H1 (cell line): ENCODE measurements around the gene ARHGAP15. TPM values are rescaled to one million over a fixed set of nuclear protein-coding genes. Genes with fewer than 3 reads are reported as not detected.
A peak's percentile ranks its signal among the peaks of the same experiment; 100 is the strongest.

Source experiments
- CTCF ChIA-PET: fragments of 300-600 bp; sonication (Branson Sonifier 250); formaldehyde crosslinking; loops from one replicate; lab custom pipeline; 2021; ENCODE audit not compliant: partially characterized antibody; lab: Charles Lee
- POLR2A ChIA-PET: fragments of 300-600 bp; sonication (Branson Sonifier 250); formaldehyde crosslinking; loops from one replicate; lab custom pipeline; 2021; ENCODE audit warnings: inconsistent platforms; ENCODE audit not compliant: partially characterized antibody; lab: Charles Lee
- DNase-seq, 2 experiments: peaks; one replicate each; pipeline versions ENCODE4 v3.0.0 to v3.0.0-alpha.2; 2010 to 2022; ENCODE audit warnings: low spot score in 2 of 2, low read depth in 1 of 2, mixed read lengths in 1 of 2
- FAIRE-seq: peaks from 2 replicates; lab custom pipeline; 2011; peaks lifted over from hg19 to GRCh38; lab: Jason Lieb, UNC
- H2AFZ ChIP-seq: 2 replicates; pipeline ENCODE4 v1.8.1; 2012; ENCODE audit warnings: low read length, inconsistent platforms
- H2AK5ac ChIP-seq: 2 replicates; pipeline ENCODE4 v1.6.1; 2013; ENCODE audit warnings: low read depth, low read length
- H2BK120ac ChIP-seq: replicated peaks from 2 replicates; pipeline ENCODE3; 2013; ENCODE audit warnings: low read depth, low read length, inconsistent platforms
- H2BK12ac ChIP-seq: 2 replicates; pipeline ENCODE4 v1.6.1; 2013; ENCODE audit warnings: low read depth, low read length
- H2BK15ac ChIP-seq: 2 replicates; pipeline ENCODE4 v1.6.1; 2013; ENCODE audit warnings: low read length
- H2BK20ac ChIP-seq: 2 replicates; pipeline ENCODE4 v1.6.1; 2013; ENCODE audit warnings: low read length
- H2BK5ac ChIP-seq: 2 replicates; pipeline ENCODE4 v1.6.1; 2013; ENCODE audit warnings: low read depth, low read length
- H3K14ac ChIP-seq: 2 replicates; pipeline ENCODE4 v1.6.1; 2013; ENCODE audit warnings: inconsistent platforms; ENCODE audit not compliant: insufficient read length
- H3K18ac ChIP-seq: 2 replicates; pipeline ENCODE4 v1.6.1; 2013; ENCODE audit warnings: low read length; ENCODE audit errors: extremely low read depth
- H3K23ac ChIP-seq: 2 replicates; pipeline ENCODE4 v1.6.1; 2013; ENCODE audit warnings: inconsistent platforms; ENCODE audit not compliant: insufficient read length
- H3K23me2 ChIP-seq: 2 replicates; pipeline ENCODE4 v1.6.1; 2013; ENCODE audit warnings: low read depth, low read length
- H3K27ac ChIP-seq: 2 replicates; pipeline ENCODE4 v1.6.1; 2011; ENCODE audit warnings: low read depth, low read length, inconsistent platforms
- H3K27me3 ChIP-seq, 4 experiments: replicated peaks in 1 of 4; 1 replicate in 1 of 4; 2 replicates in 3 of 4; pipeline versions ENCODE4 v1.6.1 to v1.8.1; 2011 to 2013; ENCODE audit warnings: low read length in 3 of 4, mild to moderate bottlenecking in 3 of 4, inconsistent platforms in 2 of 4, mixed read lengths in 2 of 4, moderate library complexity in 1 of 4; ENCODE audit not compliant: control insufficient read depth in 3 of 4, insufficient read depth in 3 of 4; ENCODE audit errors: extremely low read depth in 1 of 4
- H3K36me3 ChIP-seq, 4 experiments: 2 replicates each; pipeline versions ENCODE4 v1.6.1 to v1.8.1; 2011 to 2013; ENCODE audit warnings: mild to moderate bottlenecking in 4 of 4, low read length in 3 of 4, moderate library complexity in 2 of 4, control low read depth in 1 of 4, inconsistent platforms in 1 of 4; ENCODE audit not compliant: insufficient read depth in 4 of 4, control insufficient read depth in 2 of 4
- H3K4ac ChIP-seq: replicated peaks from 2 replicates; pipeline ENCODE3; 2013; ENCODE audit warnings: low read length, low read depth, mixed read lengths, inconsistent platforms; ENCODE audit not compliant: insufficient read length
- H3K4me1 ChIP-seq, 4 experiments: replicated peaks in 1 of 4; 1 replicate in 1 of 4; 2 replicates in 3 of 4; pipeline versions ENCODE4 v1.6.1 to v1.8.1; 2011 to 2013; ENCODE audit warnings: low read length in 3 of 4, inconsistent platforms in 2 of 4, mixed read lengths in 1 of 4; ENCODE audit not compliant: insufficient read depth in 4 of 4, control insufficient read depth in 3 of 4
- H3K4me2 ChIP-seq, 2 experiments: 2 replicates each; pipeline versions ENCODE4 v1.6.1 to v1.8.1; 2011 to 2013; ENCODE audit warnings: low read depth in 2 of 2, low read length in 2 of 2, control low read depth in 1 of 2, inconsistent platforms in 1 of 2, mild to moderate bottlenecking in 1 of 2; ENCODE audit not compliant: insufficient read depth in 1 of 2
- H3K4me3 ChIP-seq, 4 experiments: fragments of 200-600, 300-600 bp in 1 of 4; sonication (generic), shearing (Covaris generic), sonication (Bioruptor Twin) in 1 of 4; 2 replicates each; pipeline versions ENCODE4 v1.5.1 to v1.8.1; 2011 to 2016; ENCODE audit warnings: low read length in 4 of 4, low read depth in 3 of 4, control low read depth in 2 of 4, inconsistent platforms in 2 of 4, mild to moderate bottlenecking in 2 of 4, mixed read lengths in 1 of 4, moderate library complexity in 1 of 4; ENCODE audit not compliant: insufficient read depth in 2 of 4; ENCODE audit errors: extremely low read depth in 1 of 4
- H3K56ac ChIP-seq: replicated peaks from 2 replicates; pipeline ENCODE3; 2013; ENCODE audit warnings: low read depth, mild to moderate bottlenecking, mixed read lengths, low read length, inconsistent platforms; ENCODE audit not compliant: insufficient read length
- H3K79me1 ChIP-seq: 2 replicates; pipeline ENCODE4 v1.6.1; 2013; ENCODE audit warnings: low read depth, low read length, control low read depth
- H3K79me2 ChIP-seq, 2 experiments: 2 replicates each; pipeline versions ENCODE4 v1.6.1 to v1.8.1; 2012 to 2013; ENCODE audit warnings: low read length in 2 of 2, mild to moderate bottlenecking in 2 of 2, inconsistent platforms in 1 of 2; ENCODE audit not compliant: insufficient read depth in 2 of 2, control insufficient read depth in 1 of 2
- H3K9ac ChIP-seq, 4 experiments: replicated peaks in 1 of 4; 1 replicate in 1 of 4; 2 replicates in 3 of 4; pipeline versions ENCODE4 v1.6.1 to v1.8.1; 2011 to 2013; ENCODE audit warnings: low read depth in 3 of 4, low read length in 3 of 4, control low read depth in 2 of 4, mild to moderate bottlenecking in 2 of 4, moderate library complexity in 2 of 4, inconsistent platforms in 1 of 4; ENCODE audit errors: extremely low read depth in 1 of 4
- H3K9me3 ChIP-seq, 2 experiments: 2 replicates each; pipeline versions ENCODE4 v1.6.1 to v1.8.1; 2012 to 2013; ENCODE audit warnings: mild to moderate bottlenecking in 2 of 2, moderate library complexity in 2 of 2, control low read depth in 1 of 2, inconsistent platforms in 1 of 2, low read depth in 1 of 2, low read length in 1 of 2, mixed read lengths in 1 of 2; ENCODE audit not compliant: insufficient read depth in 2 of 2
- H4K20me1 ChIP-seq, 2 experiments: replicated peaks in 1 of 2; 2 replicates each; pipeline versions ENCODE3 to v1.8.1; 2011 to 2013; ENCODE audit warnings: inconsistent platforms in 2 of 2, low read length in 2 of 2, mild to moderate bottlenecking in 1 of 2; ENCODE audit not compliant: insufficient read depth in 2 of 2, control insufficient read depth in 1 of 2
- H4K5ac ChIP-seq: 2 replicates; pipeline ENCODE4 v1.6.1; 2013; ENCODE audit warnings: low read length, low read depth, mixed read lengths, inconsistent platforms; ENCODE audit not compliant: insufficient read length
- H4K8ac ChIP-seq: 2 replicates; pipeline ENCODE4 v1.8.0; 2013; ENCODE audit warnings: mild to moderate bottlenecking, moderate library complexity, low read length, inconsistent platforms; ENCODE audit not compliant: insufficient read depth; ENCODE audit errors: extremely low read depth
- H4K91ac ChIP-seq: replicated peaks from 2 replicates; pipeline ENCODE3; 2013; ENCODE audit warnings: low read length, mixed read lengths, inconsistent platforms; ENCODE audit not compliant: insufficient read length
- ATF2 ChIP-seq: IDR thresholded peaks from 2 replicates; pipeline ENCODE4 v1.6.1; 2012; ENCODE audit warnings: low read length, inconsistent platforms
- CREB1 ChIP-seq: IDR thresholded peaks from 2 replicates; pipeline ENCODE4 v1.6.1; 2012; ENCODE audit warnings: inconsistent platforms
- CTCF ChIP-seq, 3 experiments: IDR thresholded peaks; 1 replicate in 2 of 3; 2 replicates in 1 of 3; pipeline versions ENCODE4 v1.5.1 to v1.6.1; 2011; ENCODE audit warnings: low read length in 3 of 3, mild to moderate bottlenecking in 3 of 3, inconsistent platforms in 2 of 3, low read depth in 1 of 3, moderate library complexity in 1 of 3; ENCODE audit not compliant: insufficient read depth in 1 of 3; ENCODE audit errors: control extremely low read depth in 1 of 3
- FOSL1 ChIP-seq: IDR thresholded peaks from 2 replicates; pipeline ENCODE4 v1.6.1; 2011; ENCODE audit warnings: mild to moderate bottlenecking, low read depth, low read length, moderate library complexity; ENCODE audit not compliant: insufficient read depth
- KDM4A ChIP-seq: IDR thresholded peaks from one replicate; pipeline ENCODE4 v1.7.1; 2012; ENCODE audit warnings: low read depth, mild to moderate bottlenecking, moderate library complexity, low read length, inconsistent platforms; ENCODE audit not compliant: severe bottlenecking
- MAX ChIP-seq: IDR thresholded peaks from 2 replicates; pipeline ENCODE4 v1.6.1; 2012; ENCODE audit warnings: inconsistent platforms
- RNF2 ChIP-seq: fragments of 200-900, 300-1000 bp; sonication (generic); IDR thresholded peaks from 2 replicates; pipeline ENCODE4 v1.7.1; 2016; ENCODE audit warnings: borderline replicate concordance, low read depth, mild to moderate bottlenecking, antibody characterized with exemption, low read length; ENCODE audit not compliant: poor library complexity, severe bottlenecking; ENCODE audit errors: missing control alignments
- SP1 ChIP-seq: IDR thresholded peaks from 2 replicates; pipeline ENCODE4 v1.6.1; 2011; ENCODE audit warnings: low read depth, low read length
- ZNF274 ChIP-seq: IDR thresholded peaks from 2 replicates; pipeline ENCODE4 v1.7.0; 2012; ENCODE audit warnings: low read length, borderline replicate concordance; ENCODE audit errors: extremely low read depth
- WGBS, 2 experiments: shearing (Covaris generic) in 1 of 2; methylation state at CpG; one replicate each; pipeline versions ENCODE4 v1.1.6 to v1.1.7; 2013 to 2015; ENCODE audit warnings: low lambda C conversion rate in 2 of 2, mixed read lengths in 2 of 2, inconsistent platforms in 1 of 2, low coverage in 1 of 2, missing lambda C conversion rate in 1 of 2; ENCODE audit not compliant: insufficient replicate concordance in 2 of 2, insufficient coverage in 1 of 2, insufficient read length in 1 of 2; ENCODE audit errors: extremely low coverage in 1 of 2, missing lambda C conversion rate in 1 of 2; 5-methylcytosine and 5-hydroxymethylcytosine counted together
- polyA plus RNA-seq, 7 experiments: library from polyadenylated mRNA; depleted of rRNA in 3 of 7; stranded (reverse) in 5 of 7; unstranded in 2 of 7; fragments of >200 nt in 5 of 7; fragments of 200-250 nt in 2 of 7; gene quantifications; 1 replicate in 5 of 7; 2 replicates in 1 of 7; 4 replicates in 1 of 7; pipeline versions ENCODE4 v1.2.1 to v1.2.3, GENCODE V29; 2011 to 2013; ENCODE audit warnings: missing spikeins in 2 of 7, mixed read lengths in 2 of 7
- total RNA-seq: library from RNA; stranded (reverse); fragmentation: NEBNext Ultra II Directional; extraction: Animal tissue kit (Norgen Biotek cat#: 25700); gene quantifications from 2 replicates; pipeline ENCODE4 v1.2.1, GENCODE V29; 2021

Gene ARHGAP15
- total and polyA plus RNA-seq, 2 of the 8 experiments (the other 6 are each of a cell fraction or from before 2014, with no cell fraction given) = not detected

- Histone ChIP-seq H3K18ac (no peak overlapping the region), H2BK120ac (no peak overlapping the region), H4K5ac (no peak overlapping the region), H4K20me1 (no peaks in the 10 kb centered on the region), H3K79me1 (no peaks in the 10 kb centered on the region), H3K4me1 (peaks cover 0 to 6% (median 4%) of the 10 kb centered on the region in 4 experiments; a peak in 4 of 7 replicates), H2BK20ac (no peak overlapping the region), H3K4ac (no peak overlapping the region), H3K9me3 (no peaks in the 10 kb centered on the region), H3K79me2 (no peaks in the 10 kb centered on the region), H3K23me2 (no peaks in the 10 kb centered on the region), H3K56ac (no peak overlapping the region), H3K9ac (no peak overlapping the region), H3K4me2 (no peak overlapping the region), H4K91ac (no peak overlapping the region), H4K8ac (no peak overlapping the region), H3K36me3 (no peaks in the 10 kb centered on the region), H3K27me3 (no peaks in the 10 kb centered on the region), H2AFZ (0 out of 2 replicates have a peak overlapping the region, but pooled peaks have one; percentile 12), H3K4me3 (no peak overlapping the region), H2BK12ac (no peak overlapping the region), H3K27ac (no peak overlapping the region), H2BK5ac (no peak overlapping the region), H3K23ac (no peak overlapping the region), H2AK5ac (no peak overlapping the region), H2BK15ac (no peak overlapping the region), H3K14ac (no peak overlapping the region)
- CTCF ChIA-PET = interaction anchor here (1.0 to 3.8 kb wide), 7 partner anchors 11 to 287 kb away, joined by 3 to 22 read pairs (median 5); no protein-coding TSS in a partner anchor
- 78% methylated on average over 5 of the region's 5 CpGs; no CpG with 5 or more reads in 1 of the 2 experiments for WGBS, 2 experiments
- POLR2A ChIA-PET = no interaction called here
- DNase-seq (no peak), FAIRE-seq (no peak)
- TF ChIP-seq CTCF (IDR thresholded peaks at IDR 0.05; ENCODE audit: control extremely low read depth in 1 of 3, insufficient read depth in 1 of 3, low read depth in 1 of 3, low read length in 3 of 3) (no peak), SP1 (no peak), RNF2 (no peak), ZNF274 (no peak), CREB1 (no peak), KDM4A (no peak), FOSL1 (no peak), ATF2 (no peak), MAX (no peak)
Measured at GRCh38 chr2:143740431-143740830, 611.2 kb downstream of the ARHGAP15 start.
